Activated naive CD4-positive, alpha-beta T cell treated with anti-CD3 and anti-CD28 coated beads, Interleukin-2, amount 50 U/mL, for 72 hours (primary cell): ENCODE results near the gene THRAP3. TPM values are rescaled to one million over a fixed set of nuclear protein-coding genes. Genes with fewer than 3 reads are reported as not detected.

ENCODE experiments used
- ATAC-seq, 2 donors: fragments of 150-1000 bp; cut with Tn5 transposase; 2 replicates each; pipeline ENCODE4 v1.10.0; 2021; ENCODE audit warnings: mild to moderate bottlenecking in 2 of 2, moderate library complexity in 2 of 2
- DNase-seq, 2 donors: peaks; one replicate each; pipeline ENCODE4 v3.0.0; 2021 to 2022; ENCODE audit warnings: low spot score in 2 of 2
- H3K27ac Mint-ChIP-seq, 2 donors: one replicate each; pipeline ENCODE4 v1.8.0; 2022; ENCODE audit warnings: mild to moderate bottlenecking in 2 of 2, mixed read lengths in 2 of 2
- H3K36me3 Mint-ChIP-seq, 2 donors: one replicate each; pipeline ENCODE4 v1.8.0; 2022; ENCODE audit warnings: mixed read lengths in 2 of 2
- H3K9me3 Mint-ChIP-seq, 2 donors: one replicate each; pipeline ENCODE4 v1.8.0; 2022; ENCODE audit warnings: mixed read lengths in 2 of 2
- total RNA-seq, 2 donors: library from RNA; stranded (reverse); gene quantifications; one replicate each; pipeline ENCODE4 v1.2.3, GENCODE V29; 2022

Gene THRAP3
- total RNA-seq, 2 donors from 2014 or later: 96.2 to 153 TPM

GRCh38 chr1:36257375-36257767, 33.1 kb downstream of the THRAP3 start:
- DNase-seq: no peak
- Mint-ChIP-seq H3K9me3 (no peaks in the 10 kb centered on the region), H3K36me3 (peaks cover 0 to 6% of the 10 kb centered on the region in 2 donors), H3K27ac (peak overlapping the region; percentile 34 to 70)
- ATAC-seq: peak in 1 of 2 donors; percentile 99

- ATAC-seq: no peak
- DNase-seq: no peak
- no peak overlapping the region for H3K27ac Mint-ChIP-seq
- H3K36me3 Mint-ChIP-seq: peaks cover 6 to 9% of the 10 kb centered on the region in 2 donors
- no peaks in the 10 kb centered on the region for H3K9me3 Mint-ChIP-seq
These were observed 34.7 kb downstream of the THRAP3 start for GRCh38 chr1:36258960-36259344.

GRCh38 chr1:36268981-36269380, 44.7 kb downstream of the THRAP3 start:
- no peak for ATAC-seq

GRCh38 chr1:36269408-36269838, 45.2 kb downstream of the THRAP3 start:
- no peak for ATAC-seq
- peaks cover 0 to 11% of the 10 kb centered on the region in 2 donors for H3K36me3 Mint-ChIP-seq
- peak overlapping the region in 1 of 2 donors; percentile 44 for H3K27ac Mint-ChIP-seq
- no peaks in the 10 kb centered on the region for H3K9me3 Mint-ChIP-seq
- no peak for DNase-seq

More at GRCh38 chr1:36268981-36269380, 44.7 kb downstream of the THRAP3 start:
- peak overlapping the region; percentile 44 to 60 for H3K27ac Mint-ChIP-seq
- DNase-seq: no peak
- H3K9me3 Mint-ChIP-seq: no peaks in the 10 kb centered on the region
- peaks cover 0 to 7% of the 10 kb centered on the region in 2 donors for H3K36me3 Mint-ChIP-seq

DNA sequence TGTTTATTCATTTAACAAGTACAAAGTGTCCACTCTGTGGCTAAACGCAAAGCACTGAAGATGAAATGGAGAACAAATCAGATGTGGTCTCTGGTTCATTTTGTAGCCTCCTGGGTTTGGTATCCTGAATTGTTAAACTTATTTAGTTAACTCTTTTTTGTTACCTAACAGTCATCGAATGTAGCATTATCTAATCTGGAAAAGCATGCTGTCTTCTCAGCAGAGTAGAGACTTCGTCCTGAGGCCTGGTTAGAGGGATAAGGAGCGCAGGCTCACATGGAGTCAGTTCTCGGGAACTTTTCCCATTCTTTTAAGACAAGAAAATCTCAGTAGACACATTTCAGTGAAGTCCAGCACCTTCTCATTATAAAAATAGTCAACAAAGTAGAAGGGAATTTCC, 48.8 kb downstream of the THRAP3 start:
- ATAC-seq: no peak
- DNase-seq: no peak
- H3K9me3 Mint-ChIP-seq: no peaks in the 10 kb centered on the region
- H3K27ac Mint-ChIP-seq: peak overlapping the region in 1 of 2 donors; percentile 2
- H3K36me3 Mint-ChIP-seq: peaks cover 0 to 18% of the 10 kb centered on the region in 2 donors

DNA sequence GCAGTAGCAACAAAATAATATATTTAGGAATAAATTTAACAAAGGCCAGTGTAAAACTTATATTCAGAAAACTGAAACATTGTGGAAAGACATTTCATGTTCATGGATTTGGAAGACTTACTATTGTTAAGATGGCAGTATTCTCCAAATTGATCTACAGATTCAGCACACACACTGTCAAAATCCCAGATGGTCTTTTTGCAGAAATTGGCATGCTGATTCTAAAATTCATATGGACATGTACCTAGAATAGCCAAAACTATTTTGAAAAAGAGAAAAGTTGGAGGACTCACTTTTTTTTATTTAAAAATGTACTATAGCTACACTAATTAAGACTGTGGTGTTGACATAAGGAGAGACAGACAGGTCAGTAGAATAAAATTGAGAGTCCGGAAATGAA, 50.0 kb downstream of the THRAP3 start:
- Mint-ChIP-seq H3K9me3 (no peaks in the 10 kb centered on the region), H3K27ac (no peak overlapping the region), H3K36me3 (peaks cover 0 to 18% of the 10 kb centered on the region in 2 donors)
- DNase-seq (no peak), ATAC-seq (no peak)

DNA sequence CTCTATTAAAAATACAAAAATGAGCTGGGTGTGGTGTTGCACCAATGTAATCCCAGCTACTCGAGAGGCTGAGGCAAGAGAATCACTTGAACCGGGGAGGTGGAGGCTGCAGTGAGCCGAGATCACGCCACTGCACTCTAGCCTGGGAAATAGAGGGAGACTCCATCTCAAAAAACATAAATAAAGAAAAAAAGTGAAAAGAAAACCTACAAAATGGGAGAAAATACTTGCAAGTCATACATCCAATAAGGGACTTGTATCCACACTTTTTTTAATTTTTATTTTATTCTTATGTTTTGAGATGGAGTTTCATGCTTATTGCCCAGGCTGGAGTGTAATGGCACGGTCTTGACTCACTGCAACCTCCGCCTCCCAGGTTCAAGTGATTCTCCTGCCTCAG, 52.4 kb downstream of the THRAP3 start:
- Mint-ChIP-seq H3K9me3 (no peaks in the 10 kb centered on the region), H3K36me3 (peaks cover 0 to 18% of the 10 kb centered on the region in 2 donors), H3K27ac (peak overlapping the region; percentile 44 to 65)
- no peak for DNase-seq
- no peak for ATAC-seq

GRCh38 chr1:36279110-36279788, 55.0 kb downstream of the THRAP3 start:
- Mint-ChIP-seq H3K27ac (peak overlapping the region; percentile 58 to 66), H3K9me3 (no peaks in the 10 kb centered on the region), H3K36me3 (peaks cover 6 to 20% of the 10 kb centered on the region in 2 donors)
- ATAC-seq: no peak
- no peak for DNase-seq

GRCh38 chr1:36279789-36280296, 55.6 kb downstream of the THRAP3 start:
- no peaks in the 10 kb centered on the region for H3K9me3 Mint-ChIP-seq
- no peak for DNase-seq
- peak overlapping the region; percentile 58 to 66 for H3K27ac Mint-ChIP-seq
- no peak for ATAC-seq
- peaks cover 6 to 18% of the 10 kb centered on the region in 2 donors for H3K36me3 Mint-ChIP-seq

DNA sequence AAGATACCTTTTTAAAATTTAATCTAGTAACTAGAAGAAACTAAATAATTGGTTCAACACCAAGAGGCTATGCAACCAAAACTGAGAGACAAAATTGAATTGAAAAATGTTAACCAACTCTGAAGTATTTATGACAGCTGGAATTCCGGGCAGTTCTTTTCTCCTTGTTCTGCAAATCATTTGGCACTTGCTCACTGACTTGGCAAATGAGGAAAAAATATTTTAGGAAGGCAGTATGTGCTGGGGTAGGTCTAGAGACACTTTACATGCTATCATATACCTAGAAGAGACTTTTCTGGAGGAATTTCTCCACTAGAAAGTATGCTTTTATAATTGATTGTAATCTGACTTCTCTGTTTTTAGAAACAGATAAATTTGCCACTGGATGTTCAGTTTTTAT, 59.8 kb downstream of the THRAP3 start:
- H3K27ac Mint-ChIP-seq: peak overlapping the region in 1 of 2 donors; percentile 47
- no peaks in the 10 kb centered on the region for H3K9me3 Mint-ChIP-seq
- ATAC-seq (no peak), DNase-seq (no peak)
- H3K36me3 Mint-ChIP-seq: peaks cover 30 to 34% of the 10 kb centered on the region in 2 donors

- H3K27ac Mint-ChIP-seq: peak overlapping the region in 1 of 2 donors; percentile 47
- H3K9me3 Mint-ChIP-seq: no peaks in the 10 kb centered on the region
- no peak for ATAC-seq
- DNase-seq: no peak
- peaks cover 34 to 36% of the 10 kb centered on the region in 2 donors for H3K36me3 Mint-ChIP-seq
These were observed 60.3 kb downstream of the THRAP3 start for GRCh38 chr1:36284517-36284916.

GRCh38 chr1:36285443-36286101, 61.3 kb downstream of the THRAP3 start:
- Mint-ChIP-seq H3K9me3 (no peaks in the 10 kb centered on the region), H3K27ac (peak overlapping the region; percentile 9 to 48), H3K36me3 (peaks cover 34 to 41% of the 10 kb centered on the region in 2 donors)
- ATAC-seq (peak; percentile 64 to 67), DNase-seq (peak in 1 of 2 donors; percentile 62)

GRCh38 chr1:36286802-36287201, 62.6 kb downstream of the THRAP3 start:
- Mint-ChIP-seq H3K27ac (peak overlapping the region; percentile 9 to 48), H3K36me3 (peaks cover 34 to 49% of the 10 kb centered on the region in 2 donors), H3K9me3 (no peaks in the 10 kb centered on the region)
- ATAC-seq (no peak), DNase-seq (no peak)

GRCh38 chr1:36287595-36287994, 63.4 kb downstream of the THRAP3 start:
- H3K27ac Mint-ChIP-seq: peak overlapping the region; percentile 3 to 8

GRCh38 chr1:36295390-36295789, 71.1 kb downstream of the THRAP3 start:
- ATAC-seq (no peak), DNase-seq (no peak)
- Mint-ChIP-seq H3K27ac (peak overlapping the region; percentile 49 to 50), H3K36me3 (peaks cover 2 to 9% of the 10 kb centered on the region in 2 donors), H3K9me3 (no peaks in the 10 kb centered on the region)

More at GRCh38 chr1:36287595-36287994, 63.4 kb downstream of the THRAP3 start:
- ATAC-seq (no peak), DNase-seq (no peak)
- H3K9me3 Mint-ChIP-seq: no peaks in the 10 kb centered on the region
- H3K36me3 Mint-ChIP-seq: peaks cover 31 to 45% of the 10 kb centered on the region in 2 donors

- H3K9me3 Mint-ChIP-seq: no peaks in the 10 kb centered on the region
- ATAC-seq (no peak), DNase-seq (no peak)
These were observed 72.8 kb downstream of the THRAP3 start for GRCh38 chr1:36297062-36297461.

GRCh38 chr1:36298640-36299039, 74.4 kb downstream of the THRAP3 start:
- peak overlapping the region; percentile 44 to 88 for H3K27ac Mint-ChIP-seq
- H3K9me3 Mint-ChIP-seq: no peaks in the 10 kb centered on the region
- ATAC-seq (no peak), DNase-seq (no peak)
- peaks cover 11 to 18% of the 10 kb centered on the region in 2 donors for H3K36me3 Mint-ChIP-seq

More at GRCh38 chr1:36297062-36297461, 72.8 kb downstream of the THRAP3 start:
- Mint-ChIP-seq H3K36me3 (peaks cover 11 to 14% of the 10 kb centered on the region in 2 donors), H3K27ac (no peak overlapping the region)
